Natural killer cell (primary cell): ENCODE measurements around the gene PARD3B. TPM values are rescaled to one million over a fixed set of nuclear protein-coding genes. Genes with fewer than 3 reads are reported as not detected.

Experiments used
- ATAC-seq, 3 donors: fragments of 150-1000 bp in 2 of 3; fragments of 200-7000 bp in 1 of 3; cut with Tn5 transposase; 1 replicate in 1 of 3; 2 replicates in 2 of 3; pipeline ENCODE4 v1.10.0; 2021; ENCODE audit warnings: mild to moderate bottlenecking in 2 of 3, moderate library complexity in 2 of 3
- DNase-seq, 2 donors: peaks; one replicate each; pipeline versions ENCODE4 v3.0.0 to v3.0.0-alpha.2; 2013 to 2021; ENCODE audit warnings: mixed read lengths in 1 of 2
- H3K27ac ChIP-seq: one replicate; pipeline ENCODE4 v1.5.1; 2013; ENCODE audit warnings: mild to moderate bottlenecking, low read length
- H3K27me3 ChIP-seq: one replicate; pipeline ENCODE4 v1.6.1; 2013; ENCODE audit warnings: low read length; ENCODE audit not compliant: control insufficient read depth, insufficient read depth
- H3K36me3 ChIP-seq: one replicate; pipeline ENCODE4 v1.6.1; 2013; ENCODE audit warnings: low read length; ENCODE audit not compliant: control insufficient read depth, insufficient read depth
- H3K4me1 ChIP-seq: one replicate; pipeline ENCODE4 v1.6.1; 2013; ENCODE audit warnings: low read length; ENCODE audit not compliant: control insufficient read depth, insufficient read depth
- H3K4me3 ChIP-seq: one replicate; pipeline ENCODE4 v1.5.1; 2013; ENCODE audit warnings: low read length
- H3K9me3 ChIP-seq: one replicate; pipeline ENCODE4 v1.6.1; 2013; ENCODE audit warnings: low read length; ENCODE audit not compliant: control insufficient read depth, insufficient read depth
- H3K27ac Mint-ChIP-seq, 2 donors: one replicate each; pipeline ENCODE4 v1.8.0; 2022; ENCODE audit warnings: mild to moderate bottlenecking in 2 of 2, mixed read lengths in 2 of 2, moderate library complexity in 1 of 2
- H3K27me3 Mint-ChIP-seq, 2 donors: one replicate each; pipeline ENCODE4 v1.8.0; 2022; ENCODE audit warnings: low read depth in 2 of 2, mixed read lengths in 2 of 2
- H3K36me3 Mint-ChIP-seq: one replicate; pipeline ENCODE4 v1.8.0; 2022; ENCODE audit warnings: mixed read lengths
- H3K4me1 Mint-ChIP-seq, 2 donors: one replicate each; pipeline ENCODE4 v1.8.0; 2022; ENCODE audit warnings: mixed read lengths in 2 of 2
- H3K4me3 Mint-ChIP-seq: one replicate; pipeline ENCODE4 v1.8.0; 2022; ENCODE audit warnings: mild to moderate bottlenecking, moderate library complexity, mixed read lengths
- H3K9me3 Mint-ChIP-seq, 2 donors: one replicate each; pipeline ENCODE4 v1.8.0; 2022; ENCODE audit warnings: mixed read lengths in 2 of 2
- CTCF ChIP-seq: fragments of 200-600 bp; IDR thresholded peaks from one replicate; pipeline ENCODE4 v1.8.0; 2022; ENCODE audit warnings: antibody characterized with exemption
- WGBS: methylation state at CpG from one replicate; pipeline ENCODE4 v1.1.7; 2013; ENCODE audit warnings: missing lambda C conversion rate; ENCODE audit not compliant: insufficient coverage; 5-methylcytosine and 5-hydroxymethylcytosine counted together
- intact Hi-C: fragments of 100-400 bp; cut with micrococcal nuclease; formaldehyde crosslinking; loops from one replicate; pipeline ENCODE4 v1.14.2; 2022
- total RNA-seq, 4 donors: library from RNA; stranded (reverse); fragments of 120-200 nt in 1 of 4; gene quantifications; one replicate each; pipeline versions ENCODE4 v1.2.3 to v1.2.4, GENCODE V29; 2013 to 2022

PARD3B gene
- total RNA-seq, 3 donors from 2014 or later (not counting 1 experiment from before 2014, with no cell fraction given) = 0.13 to 0.45 TPM; not detected in 1

- WGBS = no CpG with 5 or more reads among the region's 1 CpG
- intact Hi-C loops = loop anchor here (5.0 kb wide), 1 partner anchor 806 kb away; no protein-coding TSS in a partner anchor
- no peak for ATAC-seq
- Mint-ChIP-seq H3K4me1 (no peaks in the 10 kb centered on the region), H3K4me3 (no peak overlapping the region), H3K27ac (no peak overlapping the region), H3K27me3 (peaks cover 0 to 6% of the 10 kb centered on the region in 2 donors), H3K36me3 (no peaks in the 10 kb centered on the region), H3K9me3 (no peaks in the 10 kb centered on the region)
- TF ChIP-seq CTCF = no peak
- Histone ChIP-seq H3K36me3 (no peaks in the 10 kb centered on the region), H3K9me3 (no peaks in the 10 kb centered on the region), H3K27ac (no peak overlapping the region), H3K27me3 (no peaks in the 10 kb centered on the region), H3K4me3 (no peak overlapping the region), H3K4me1 (no peaks in the 10 kb centered on the region)
- peak in 1 of 2 donors; percentile 61 for DNase-seq
Observed at GRCh38 chr2:204871231-204871953, 326.1 kb downstream of the PARD3B start.

DNA sequence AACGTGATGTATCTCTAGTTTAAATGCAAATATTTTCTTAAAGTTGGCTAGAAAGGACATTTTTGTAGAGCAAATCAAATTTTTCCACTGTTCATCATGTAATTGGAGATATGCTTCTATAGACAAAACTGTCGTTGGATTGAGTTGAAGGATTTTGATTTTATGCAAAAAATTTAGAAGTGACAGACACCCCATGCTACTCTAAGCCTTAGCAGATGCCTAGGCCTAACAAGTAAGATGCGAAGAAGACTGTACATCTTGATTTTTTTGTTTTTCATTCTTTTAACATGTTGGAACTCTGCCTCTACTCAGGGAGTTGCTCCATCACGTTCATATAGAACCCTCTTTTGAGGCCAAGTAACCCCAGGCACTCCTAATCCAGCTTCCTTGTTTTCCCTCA is 331.0 kb downstream of the PARD3B start:
- 91% methylated on average over 3 of the region's 4 CpGs for WGBS
- Histone ChIP-seq H3K4me1 (no peaks in the 10 kb centered on the region), H3K27ac (no peak overlapping the region), H3K9me3 (no peaks in the 10 kb centered on the region), H3K4me3 (no peak overlapping the region), H3K27me3 (no peaks in the 10 kb centered on the region), H3K36me3 (no peaks in the 10 kb centered on the region)
- no peak for TF ChIP-seq CTCF
- H3K4me1 Mint-ChIP-seq = peaks cover under 1 to 4% of the 10 kb centered on the region in 2 donors
- ATAC-seq (no peak), DNase-seq (no peak)
- H3K4me3 Mint-ChIP-seq = no peak overlapping the region
- no peaks in the 10 kb centered on the region for H3K36me3 Mint-ChIP-seq
- intact Hi-C loops = no loop called here
- H3K27ac Mint-ChIP-seq = no peak overlapping the region
- peaks cover 0 to 4% of the 10 kb centered on the region in 2 donors for H3K27me3 Mint-ChIP-seq
- H3K9me3 Mint-ChIP-seq = no peaks in the 10 kb centered on the region

DNA sequence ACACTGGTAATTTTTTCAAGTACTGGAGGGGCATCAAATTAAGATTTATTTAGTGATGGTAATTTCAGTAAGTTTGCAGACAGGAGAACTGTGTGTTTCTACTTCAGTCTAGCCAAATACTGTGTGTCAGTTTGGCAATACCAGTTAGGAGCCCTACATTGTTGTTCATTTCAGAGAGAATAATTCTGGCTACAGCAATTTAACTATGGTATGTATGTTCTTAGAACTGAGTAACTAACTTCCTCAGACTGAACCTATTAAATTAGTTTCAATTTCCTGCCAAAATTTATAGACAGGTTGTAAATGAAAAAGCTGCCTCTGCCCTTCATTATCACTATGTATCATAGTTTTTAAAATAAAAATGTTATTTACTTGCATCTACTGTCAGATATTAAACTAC is 332.4 kb downstream of the PARD3B start:
- H3K27ac Mint-ChIP-seq = no peak overlapping the region
- ATAC-seq (no peak), DNase-seq (no peak)
- Histone ChIP-seq H3K4me1 (no peaks in the 10 kb centered on the region), H3K9me3 (no peaks in the 10 kb centered on the region), H3K4me3 (no peak overlapping the region), H3K27ac (no peak overlapping the region), H3K27me3 (no peaks in the 10 kb centered on the region), H3K36me3 (no peaks in the 10 kb centered on the region)
- no peaks in the 10 kb centered on the region for H3K9me3 Mint-ChIP-seq
- peaks cover 0 to 4% of the 10 kb centered on the region in 2 donors for H3K27me3 Mint-ChIP-seq
- peaks cover 7 to 10% of the 10 kb centered on the region in 2 donors for H3K4me1 Mint-ChIP-seq
- no peak overlapping the region for H3K4me3 Mint-ChIP-seq
- H3K36me3 Mint-ChIP-seq = no peaks in the 10 kb centered on the region
- intact Hi-C loops = no loop called here
- TF ChIP-seq CTCF = no peak

DNA sequence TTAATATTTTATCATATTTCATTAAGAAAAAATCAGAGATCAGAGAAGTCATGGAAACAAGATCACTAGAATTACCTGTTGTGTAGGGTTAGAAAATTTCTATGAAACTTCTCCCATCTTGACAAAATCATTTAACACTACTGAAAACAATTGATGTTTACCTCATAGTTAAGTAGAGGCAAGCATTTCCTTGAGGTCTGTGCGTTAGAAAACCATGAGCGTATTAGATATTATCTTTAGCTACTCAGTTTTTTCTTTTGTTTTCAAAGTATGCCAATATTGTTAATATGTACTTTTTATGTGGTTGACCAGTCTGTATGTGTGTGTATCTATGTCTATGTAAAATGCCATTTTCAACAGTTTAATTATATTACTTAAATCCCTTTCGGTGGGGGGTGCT is 335.7 kb downstream of the PARD3B start:
- TF ChIP-seq CTCF = no peak
- H3K4me3 Mint-ChIP-seq = no peak overlapping the region
- no peaks in the 10 kb centered on the region for H3K36me3 Mint-ChIP-seq
- 30% methylated on average over 2 of the region's 3 CpGs for WGBS
- Histone ChIP-seq H3K27me3 (no peaks in the 10 kb centered on the region), H3K36me3 (no peaks in the 10 kb centered on the region), H3K27ac (no peak overlapping the region), H3K9me3 (no peaks in the 10 kb centered on the region), H3K4me1 (no peaks in the 10 kb centered on the region), H3K4me3 (no peak overlapping the region)
- no peaks in the 10 kb centered on the region for H3K9me3 Mint-ChIP-seq
- intact Hi-C loops = no loop called here
- H3K27ac Mint-ChIP-seq = no peak overlapping the region
- H3K4me1 Mint-ChIP-seq = peaks cover 7 to 10% of the 10 kb centered on the region in 2 donors
- DNase-seq = no peak
- peaks cover 0 to 4% of the 10 kb centered on the region in 2 donors for H3K27me3 Mint-ChIP-seq
- no peak for ATAC-seq
